HL-60 (cell line): ENCODE results near the gene LSMEM2.

Experiments used
- DNase-seq, 2 experiments: peaks; one replicate each; pipeline ENCODE4 v3.0.0-alpha.2; 2010 to 2020; ENCODE audit warnings: low read depth in 1 of 2, low spot score in 1 of 2
- H3K27ac ChIP-seq: fragments of 250-450 bp; sonication (Bioruptor Pico); replicated peaks from 2 replicates; pipeline ENCODE4 v1.5.1; 2020; ENCODE audit warnings: mild to moderate bottlenecking, moderate library complexity
- H3K27me3 ChIP-seq: fragments of 250-450 bp; sonication (Bioruptor Pico); 2 replicates; pipeline ENCODE4 v1.5.1; 2021; ENCODE audit warnings: mild to moderate bottlenecking, moderate library complexity; ENCODE audit not compliant: insufficient read depth, poor library complexity, severe bottlenecking
- H3K4me3 ChIP-seq: replicated peaks from 2 replicates; pipeline ENCODE4 v1.5.1; 2011; ENCODE audit warnings: mild to moderate bottlenecking, control low read depth, low read length; ENCODE audit not compliant: insufficient read depth
- CTCF ChIP-seq: IDR thresholded peaks from one replicate; pipeline ENCODE4 v1.5.1; 2011; ENCODE audit warnings: low read length, control low read depth, inconsistent platforms; ENCODE audit not compliant: insufficient read depth
- GABPA ChIP-seq: IDR thresholded peaks from 2 replicates; pipeline ENCODE4 v1.6.1; 2012; ENCODE audit warnings: low read depth
- POLR2AphosphoS5 ChIP-seq: IDR thresholded peaks from 2 replicates; pipeline ENCODE4 v1.6.1; 2012; ENCODE audit warnings: low read depth
- SPI1 ChIP-seq: IDR thresholded peaks from 2 replicates; pipeline ENCODE4 v1.6.1; 2012; ENCODE audit warnings: low read depth, mild to moderate bottlenecking, borderline replicate concordance
- TF ChIP-seq, protein P1 (sequence below): IDR thresholded peaks from 2 replicates; pipeline ENCODE4 v1.6.1; 2012; ENCODE audit warnings: low read depth; ENCODE audit not compliant: insufficient replicate concordance

The LSMEM2 gene

DNA sequence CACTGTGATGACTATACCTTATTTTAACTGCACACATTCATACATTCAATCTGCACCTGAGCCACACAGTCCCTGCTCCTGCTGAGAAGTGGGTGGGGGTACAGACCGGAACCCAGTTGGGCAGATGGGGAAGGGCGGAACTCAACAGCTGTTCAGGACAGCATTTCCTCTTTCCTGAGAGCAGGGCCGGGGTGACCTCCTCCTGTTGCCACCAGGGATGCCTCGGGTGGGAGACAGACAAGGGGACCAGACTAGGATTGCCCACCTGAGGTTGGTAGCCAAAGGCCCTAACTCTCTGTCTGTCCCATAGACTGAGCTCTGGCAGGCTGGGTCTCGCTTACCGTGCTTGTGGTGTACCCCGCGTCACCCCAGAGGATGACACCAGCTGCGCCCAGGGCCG lies 39.7 kb downstream of the LSMEM2 start:
- TF ChIP-seq CTCF: no peak
- TF ChIP-seq, protein P1, sequence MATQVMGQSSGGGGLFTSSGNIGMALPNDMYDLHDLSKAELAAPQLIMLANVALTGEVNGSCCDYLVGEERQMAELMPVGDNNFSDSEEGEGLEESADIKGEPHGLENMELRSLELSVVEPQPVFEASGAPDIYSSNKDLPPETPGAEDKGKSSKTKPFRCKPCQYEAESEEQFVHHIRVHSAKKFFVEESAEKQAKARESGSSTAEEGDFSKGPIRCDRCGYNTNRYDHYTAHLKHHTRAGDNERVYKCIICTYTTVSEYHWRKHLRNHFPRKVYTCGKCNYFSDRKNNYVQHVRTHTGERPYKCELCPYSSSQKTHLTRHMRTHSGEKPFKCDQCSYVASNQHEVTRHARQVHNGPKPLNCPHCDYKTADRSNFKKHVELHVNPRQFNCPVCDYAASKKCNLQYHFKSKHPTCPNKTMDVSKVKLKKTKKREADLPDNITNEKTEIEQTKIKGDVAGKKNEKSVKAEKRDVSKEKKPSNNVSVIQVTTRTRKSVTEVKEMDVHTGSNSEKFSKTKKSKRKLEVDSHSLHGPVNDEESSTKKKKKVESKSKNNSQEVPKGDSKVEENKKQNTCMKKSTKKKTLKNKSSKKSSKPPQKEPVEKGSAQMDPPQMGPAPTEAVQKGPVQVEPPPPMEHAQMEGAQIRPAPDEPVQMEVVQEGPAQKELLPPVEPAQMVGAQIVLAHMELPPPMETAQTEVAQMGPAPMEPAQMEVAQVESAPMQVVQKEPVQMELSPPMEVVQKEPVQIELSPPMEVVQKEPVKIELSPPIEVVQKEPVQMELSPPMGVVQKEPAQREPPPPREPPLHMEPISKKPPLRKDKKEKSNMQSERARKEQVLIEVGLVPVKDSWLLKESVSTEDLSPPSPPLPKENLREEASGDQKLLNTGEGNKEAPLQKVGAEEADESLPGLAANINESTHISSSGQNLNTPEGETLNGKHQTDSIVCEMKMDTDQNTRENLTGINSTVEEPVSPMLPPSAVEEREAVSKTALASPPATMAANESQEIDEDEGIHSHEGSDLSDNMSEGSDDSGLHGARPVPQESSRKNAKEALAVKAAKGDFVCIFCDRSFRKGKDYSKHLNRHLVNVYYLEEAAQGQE: no peak
- TF ChIP-seq SPI1: peak; percentile 94
- TF ChIP-seq GABPA: no peak
- TF ChIP-seq POLR2AphosphoS5: 0 out of 2 replicates have a peak, but pooled peaks have one; percentile 32
- peak in 1 of 2 experiments; percentile 60 for DNase-seq
- H3K4me3 ChIP-seq: no peak overlapping the region
- H3K27ac ChIP-seq: no peak overlapping the region
- H3K27me3 ChIP-seq: no peaks in the 10 kb centered on the region

DNA sequence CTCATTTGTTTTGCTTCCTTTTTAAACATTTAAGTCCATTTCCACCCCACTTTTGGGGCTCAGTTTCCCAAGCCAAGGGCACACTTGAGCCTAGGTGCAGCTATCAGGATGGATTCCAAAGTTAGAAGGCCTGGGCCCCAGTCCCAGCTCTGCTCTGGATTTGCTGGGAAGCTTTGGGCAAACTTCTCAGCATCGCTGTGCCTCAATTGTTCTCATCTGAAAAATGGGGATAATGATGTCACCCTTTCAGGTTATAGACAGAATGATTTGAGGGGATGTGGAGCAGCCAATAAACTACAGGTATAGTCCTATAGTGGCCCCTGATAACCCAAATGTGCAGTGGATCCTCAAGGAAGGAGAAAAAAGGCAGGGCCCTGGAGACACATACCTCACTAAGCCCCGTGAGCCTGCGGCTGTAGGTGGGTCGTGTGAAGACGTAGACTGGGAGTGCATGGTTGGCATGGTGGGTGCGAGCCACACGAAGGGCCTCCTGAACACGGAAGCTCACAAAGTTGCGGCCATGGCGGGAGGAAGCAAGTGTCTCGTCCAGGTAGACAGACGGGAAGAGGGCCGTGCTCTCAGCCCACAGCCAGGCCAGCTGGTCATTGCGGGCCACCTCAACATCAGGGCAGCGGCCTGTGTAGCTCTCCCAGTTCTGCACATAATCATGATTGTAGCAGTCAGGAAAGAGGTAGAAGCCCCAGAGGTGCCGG lies 40.5 kb downstream of the LSMEM2 start:
- DNase-seq: no peak
- H3K27ac ChIP-seq: no peak overlapping the region
- TF ChIP-seq GABPA: no peak
- TF ChIP-seq SPI1: no peak
- TF ChIP-seq, protein P1: no peak
- TF ChIP-seq CTCF: no peak
- TF ChIP-seq POLR2AphosphoS5: no peak
- H3K4me3 ChIP-seq: no peak overlapping the region
- H3K27me3 ChIP-seq: no peaks in the 10 kb centered on the region

- no peak for TF ChIP-seq CTCF
- no peak for TF ChIP-seq GABPA
- TF ChIP-seq SPI1: no peak
- TF ChIP-seq, protein P1: no peak
- TF ChIP-seq POLR2AphosphoS5: no peak
- H3K27me3 ChIP-seq: no peaks in the 10 kb centered on the region
- DNase-seq: no peak
- H3K27ac ChIP-seq: peak overlapping the region; percentile 100; the same call in 1 of the 2 replicates
- peak overlapping the region; percentile 68 for H3K4me3 ChIP-seq
Measured at GRCh38 chr3:50319894-50320625, 41.2 kb downstream of the LSMEM2 start.
